Activated T-cell treated with anti-CD3 and anti-CD28 coated beads, Interleukin-2, amount 50 U/mL, for 24 hours (primary cell): ENCODE measurements around the gene BTN3A1.
"Not testable (repeated sequence)": the region's sequence is repeated elsewhere in the genome, so short reads cannot be mapped to it uniquely, and the experiment has no call there.

Experiments used
- DNase-seq: peaks from one replicate; pipeline ENCODE4 v3.0.0-alpha.2; 2020
- H3K27ac Mint-ChIP-seq: 2 replicates; pipeline ENCODE4 v1.8.0; 2020; ENCODE audit warnings: mild to moderate bottlenecking, mixed read lengths
- H3K27me3 Mint-ChIP-seq: 2 replicates; pipeline ENCODE4 v1.8.0; 2020; ENCODE audit warnings: mixed read lengths
- H3K36me3 Mint-ChIP-seq: 2 replicates; pipeline ENCODE4 v1.8.0; 2020; ENCODE audit warnings: low read depth, mixed read lengths
- H3K4me1 Mint-ChIP-seq: 2 replicates; pipeline ENCODE4 v1.8.0; 2020; ENCODE audit warnings: low read depth, mixed read lengths
- H3K4me3 Mint-ChIP-seq: 2 replicates; pipeline ENCODE4 v1.8.0; 2020; ENCODE audit warnings: mild to moderate bottlenecking, moderate library complexity, mixed read lengths
- H3K9me3 Mint-ChIP-seq: 2 replicates; pipeline ENCODE4 v1.8.0; 2020; ENCODE audit warnings: mixed read lengths

BTN3A1 gene

DNA sequence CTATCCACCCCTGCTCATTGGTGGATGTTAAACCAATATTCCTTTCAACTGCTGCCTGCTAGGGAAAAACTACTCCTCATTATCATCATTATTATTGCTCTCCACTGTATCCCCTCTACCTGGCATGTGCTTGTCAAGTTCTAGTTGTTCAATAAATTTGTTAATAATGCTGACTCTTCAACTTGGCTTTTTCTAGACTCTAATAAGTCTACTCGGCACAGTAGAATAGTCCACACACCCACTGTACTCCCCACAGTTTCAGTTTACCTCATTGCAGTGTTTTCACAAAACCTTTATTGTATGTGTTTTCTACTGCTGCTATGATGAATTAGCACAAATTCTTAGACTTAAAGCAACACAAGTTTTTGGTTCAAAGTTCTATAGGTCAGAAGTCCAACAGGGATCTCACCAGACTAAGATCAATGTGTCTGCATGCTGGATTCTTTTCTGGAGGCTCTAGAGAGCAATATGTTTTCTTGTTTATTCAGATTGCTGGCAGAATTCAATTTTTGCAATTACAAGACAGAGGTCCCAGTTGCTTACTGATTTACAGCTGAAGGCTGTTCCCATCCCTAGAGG is 13.1 kb downstream of the BTN3A1 start:
- no peaks in the 10 kb centered on the region for H3K27me3 Mint-ChIP-seq
- H3K36me3 Mint-ChIP-seq, result peaks cover 61% of the 10 kb centered on the region
- no peak for DNase-seq
- H3K4me1 Mint-ChIP-seq, result peaks cover 4% of the 10 kb centered on the region
- H3K27ac Mint-ChIP-seq, result no peak overlapping the region
- peaks cover 22% of the 10 kb centered on the region for H3K9me3 Mint-ChIP-seq
- H3K4me3 Mint-ChIP-seq, result no peak overlapping the region

DNA sequence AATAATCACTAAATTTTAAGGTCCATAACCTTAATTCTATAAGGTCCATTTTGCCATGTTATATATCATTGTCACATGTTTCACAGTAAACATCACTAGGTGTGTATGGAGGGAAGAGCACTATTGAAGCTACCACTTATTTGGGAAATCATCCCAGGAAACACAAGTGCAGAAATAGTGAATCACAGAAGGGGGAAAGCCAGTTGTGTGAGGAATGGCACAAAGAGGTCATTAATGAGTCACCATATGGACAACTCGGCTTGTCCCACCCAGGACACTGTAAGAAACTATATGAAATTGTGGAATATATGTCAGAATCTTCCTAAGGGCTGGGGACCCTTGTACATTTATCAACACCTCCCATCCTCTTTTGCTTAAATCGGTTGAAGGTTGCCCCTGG is 13.7 kb downstream of the BTN3A1 start:
- H3K9me3 Mint-ChIP-seq, result peaks cover 22% of the 10 kb centered on the region
- H3K36me3 Mint-ChIP-seq, result peaks cover 55% of the 10 kb centered on the region
- no peak for DNase-seq
- no peaks in the 10 kb centered on the region for H3K27me3 Mint-ChIP-seq
- H3K4me1 Mint-ChIP-seq, result peaks cover 4% of the 10 kb centered on the region
- H3K4me3 Mint-ChIP-seq, result no peak overlapping the region
- no peak overlapping the region for H3K27ac Mint-ChIP-seq

DNA sequence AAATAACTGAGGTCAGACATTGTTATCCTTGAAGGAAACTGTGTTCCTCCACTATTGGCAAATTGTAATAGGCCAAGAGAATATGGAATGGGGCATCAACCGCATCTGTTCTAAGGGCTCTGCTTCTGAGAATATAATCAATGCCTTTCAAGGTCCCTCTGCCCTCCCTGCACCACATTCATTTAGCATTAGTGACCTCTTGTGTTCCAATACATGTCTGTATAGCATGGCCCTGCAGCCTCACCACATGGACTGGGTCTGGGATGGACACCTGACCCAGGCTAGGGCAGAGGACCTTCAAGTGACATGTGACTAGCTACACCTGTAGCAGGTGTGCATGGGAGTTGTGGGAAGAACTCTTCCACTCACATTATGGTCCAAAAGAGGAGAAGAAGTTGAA is 14.2 kb downstream of the BTN3A1 start:
- Mint-ChIP-seq H3K4me1 (peaks cover 4% of the 10 kb centered on the region), H3K36me3 (peaks cover 50% of the 10 kb centered on the region), H3K27me3 (no peaks in the 10 kb centered on the region), H3K27ac (no peak overlapping the region), H3K9me3 (peaks cover 22% of the 10 kb centered on the region), H3K4me3 (no peak overlapping the region)
- no peak for DNase-seq

DNA sequence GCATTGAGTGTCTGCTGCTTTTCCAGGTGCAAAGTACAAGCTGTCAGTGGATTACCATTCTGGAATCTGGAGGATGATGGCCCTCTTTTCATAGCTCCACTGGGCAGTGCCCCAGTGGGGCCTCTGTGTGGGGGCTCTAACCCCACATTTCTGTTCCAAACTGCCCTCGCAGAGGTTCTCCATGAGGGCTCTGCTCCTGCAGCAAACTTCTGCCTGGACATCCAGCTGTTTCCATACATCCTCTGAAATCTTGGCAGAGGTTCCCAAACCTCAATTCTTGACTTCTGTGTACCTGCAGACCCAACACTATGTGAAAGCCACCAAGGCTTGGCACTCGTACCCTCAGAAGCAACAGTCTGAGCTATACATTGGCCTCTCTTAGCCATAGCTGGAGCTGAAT is 16.0 kb downstream of the BTN3A1 start:
- Mint-ChIP-seq H3K9me3 (peaks cover 22% of the 10 kb centered on the region), H3K36me3 (peaks cover 33% of the 10 kb centered on the region)
- H3K27me3 Mint-ChIP-seq, H3K4me3 Mint-ChIP-seq, H3K4me1 Mint-ChIP-seq, H3K27ac Mint-ChIP-seq, DNase-seq: not testable (repeated sequence)

DNA sequence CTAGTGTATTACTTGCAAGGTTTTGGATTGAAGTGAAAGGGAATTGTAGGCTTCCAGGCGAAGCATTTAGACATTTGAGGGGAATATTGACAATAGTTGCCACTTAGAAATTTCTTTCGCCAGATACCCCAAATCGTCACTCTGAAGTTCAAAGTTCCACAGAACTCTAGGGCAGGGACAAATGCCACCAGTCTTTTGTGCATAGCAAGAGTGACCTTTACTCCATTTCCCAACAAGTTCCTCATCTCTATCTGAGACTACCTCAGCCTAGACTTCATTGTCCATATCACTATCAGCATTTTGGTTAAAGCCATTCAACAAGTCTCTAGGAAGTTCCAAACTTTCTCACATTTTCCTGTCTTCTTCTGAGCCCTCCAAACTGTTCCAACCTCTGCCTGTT is 16.7 kb downstream of the BTN3A1 start:
- not testable (repeated sequence) for DNase-seq, H3K27me3 Mint-ChIP-seq, H3K27ac Mint-ChIP-seq, H3K4me1 Mint-ChIP-seq, H3K4me3 Mint-ChIP-seq
- Mint-ChIP-seq H3K9me3 (peaks cover 22% of the 10 kb centered on the region), H3K36me3 (peaks cover 25% of the 10 kb centered on the region)

DNA sequence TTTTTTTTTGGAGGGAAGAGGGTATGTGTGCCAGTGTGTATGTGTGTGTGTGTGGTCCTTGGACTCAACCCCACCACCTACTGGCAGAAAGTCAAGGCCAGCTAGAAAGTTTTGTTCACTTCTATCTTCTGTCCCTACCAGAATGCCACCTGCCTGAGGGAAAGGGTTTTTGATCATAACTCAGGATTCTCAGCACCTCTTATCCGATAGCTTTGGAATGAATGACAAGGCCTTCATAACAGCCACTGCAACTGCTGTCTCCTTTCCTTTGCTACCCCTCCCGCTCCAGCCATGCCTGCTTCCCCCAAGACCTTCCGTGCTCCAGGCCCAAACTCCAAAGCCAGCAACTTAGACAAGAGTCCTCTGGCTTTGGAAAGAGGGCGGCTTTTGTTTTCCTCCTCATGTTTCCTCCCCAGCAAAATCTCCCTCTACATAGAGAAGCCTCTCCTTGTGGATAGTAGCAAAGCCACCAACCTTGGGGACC is 18.7 kb downstream of the BTN3A1 start:
- no peak for DNase-seq
- H3K9me3 Mint-ChIP-seq, result peaks cover 22% of the 10 kb centered on the region
- no peaks in the 10 kb centered on the region for H3K27me3 Mint-ChIP-seq
- H3K36me3 Mint-ChIP-seq, result peaks cover 16% of the 10 kb centered on the region
- no peak overlapping the region for H3K4me3 Mint-ChIP-seq
- H3K4me1 Mint-ChIP-seq, result no peaks in the 10 kb centered on the region
- no peak overlapping the region for H3K27ac Mint-ChIP-seq

DNA sequence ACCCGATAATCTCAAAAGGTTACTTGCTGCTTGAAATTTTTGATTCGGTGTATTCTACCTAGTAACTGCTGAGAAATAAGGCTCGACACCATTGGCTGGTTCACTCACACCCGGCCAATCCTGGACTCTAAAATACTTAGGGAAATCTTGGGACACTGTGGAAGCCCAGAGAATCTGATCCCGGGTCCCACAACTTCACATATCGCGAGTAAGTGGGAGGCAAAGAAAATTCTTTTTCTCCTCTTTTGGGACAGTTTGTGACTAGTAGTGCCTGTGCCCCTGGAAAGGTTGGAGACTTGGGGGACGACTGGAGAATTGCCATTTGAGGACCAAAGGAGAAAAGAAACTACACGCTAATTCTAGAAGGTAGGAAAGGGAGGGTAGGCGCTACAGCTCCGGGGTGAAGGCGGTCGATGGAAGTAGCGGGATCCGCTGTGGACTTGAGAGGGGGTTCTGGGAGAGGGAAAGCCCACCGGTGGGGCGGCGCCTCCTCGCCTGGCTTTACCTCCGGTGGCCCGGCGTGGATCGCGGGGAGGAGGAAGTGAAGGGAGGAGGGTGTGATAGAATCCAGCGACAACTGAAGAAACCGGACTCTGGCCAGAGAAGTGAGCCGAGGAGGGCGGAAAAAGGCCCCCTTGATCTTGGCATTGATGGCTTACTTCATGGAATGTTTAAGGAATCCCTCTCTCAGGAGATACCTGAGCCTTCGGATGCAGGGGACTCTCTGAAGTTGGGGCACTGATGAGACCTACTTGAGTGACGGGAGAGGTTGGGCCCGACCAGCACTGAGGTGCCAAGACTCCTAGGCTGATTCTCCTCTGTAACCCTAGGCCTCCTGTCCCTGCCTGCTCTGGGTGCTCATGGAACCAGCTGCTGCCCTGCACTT is 19.4 kb downstream of the BTN3A1 start:
- peak; percentile 66 for DNase-seq
- Mint-ChIP-seq H3K4me1 (peaks cover 1% of the 10 kb centered on the region), H3K4me3 (no peak overlapping the region), H3K27ac (peak overlapping the region; percentile 32), H3K36me3 (peaks cover 10% of the 10 kb centered on the region), H3K9me3 (peaks cover 17% of the 10 kb centered on the region), H3K27me3 (no peaks in the 10 kb centered on the region)

DNA sequence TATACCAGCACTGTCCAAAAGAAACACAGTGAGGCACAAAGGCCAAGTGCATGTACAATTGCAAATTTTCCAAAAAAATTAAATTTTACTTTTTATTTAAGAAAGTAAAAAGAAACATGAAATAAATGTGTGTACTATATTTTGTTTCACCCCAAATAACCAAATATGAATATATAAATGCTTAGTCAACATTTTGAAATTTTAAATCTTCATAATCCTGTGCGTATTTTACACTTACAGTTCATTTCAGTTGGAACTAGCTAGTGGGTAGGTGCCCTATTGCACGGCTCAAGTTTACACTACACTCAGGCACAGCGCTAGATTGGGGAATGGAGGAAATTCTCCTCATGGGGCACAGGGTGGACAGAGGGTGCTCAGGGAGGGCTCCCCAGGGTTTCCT is 20.3 kb downstream of the BTN3A1 start:
- Mint-ChIP-seq H3K9me3 (peaks cover 12% of the 10 kb centered on the region), H3K4me3 (peak overlapping the region; percentile 19), H3K4me1 (peaks cover 1% of the 10 kb centered on the region), H3K27ac (no peak overlapping the region), H3K36me3 (peaks cover 6% of the 10 kb centered on the region), H3K27me3 (no peaks in the 10 kb centered on the region)
- no peak for DNase-seq

DNA sequence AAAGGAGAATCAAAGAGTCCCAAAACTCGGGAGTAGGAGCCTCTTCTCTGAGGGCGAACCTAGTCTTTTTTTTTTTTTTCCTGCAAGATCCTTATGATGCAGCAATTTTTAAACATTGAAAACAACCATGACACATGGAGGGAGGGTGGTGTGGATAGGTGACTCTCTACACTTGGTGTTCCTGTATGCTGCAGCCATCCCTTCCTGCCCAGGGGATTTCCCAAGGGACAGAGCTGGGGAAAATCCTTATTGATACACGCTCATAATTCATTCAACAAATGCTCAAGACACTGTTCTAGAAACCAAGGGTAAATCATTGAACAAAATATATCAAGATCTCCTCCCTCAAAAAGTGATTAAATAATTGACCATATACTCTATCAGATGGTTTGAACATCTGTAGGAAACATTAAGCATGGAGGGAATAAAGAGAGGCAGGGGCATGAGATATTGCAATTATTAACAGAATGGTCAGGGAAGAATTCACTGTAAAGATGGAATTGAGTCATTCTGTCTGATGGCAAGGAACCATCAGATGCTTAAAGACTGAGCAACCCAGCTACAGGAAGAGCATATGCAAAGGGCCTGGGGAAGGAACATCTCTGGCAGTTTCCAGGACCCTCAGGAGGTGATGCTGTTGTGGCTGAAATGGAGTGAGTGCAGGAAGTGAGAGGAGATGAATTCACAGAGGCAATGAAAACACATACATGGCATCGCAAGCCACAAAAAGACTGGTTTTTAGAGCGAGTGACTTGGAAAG is 24.8 kb downstream of the BTN3A1 start:
- no peaks in the 10 kb centered on the region for H3K27me3 Mint-ChIP-seq

DNA sequence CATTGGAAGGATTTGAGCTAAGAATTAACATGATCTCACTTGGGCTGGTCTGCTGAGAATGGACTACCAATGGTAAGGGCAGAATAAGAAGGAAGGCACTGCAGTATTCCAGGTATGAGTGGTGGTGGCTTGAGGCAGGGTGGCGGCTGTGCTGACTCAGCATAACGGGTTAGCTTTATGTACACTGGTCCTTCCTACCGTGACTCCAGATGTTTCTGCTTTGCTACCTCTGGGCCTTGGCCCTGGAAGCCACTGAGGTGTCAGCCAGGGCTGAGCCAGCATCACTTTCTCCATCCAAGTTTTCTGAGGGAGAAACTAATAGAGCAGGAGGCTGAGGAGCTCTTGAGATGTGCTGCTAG is 25.4 kb downstream of the BTN3A1 start:
- Mint-ChIP-seq H3K36me3 (no peaks in the 10 kb centered on the region), H3K27ac (no peak overlapping the region), H3K27me3 (no peaks in the 10 kb centered on the region), H3K4me1 (peaks cover 1% of the 10 kb centered on the region), H3K4me3 (no peak overlapping the region), H3K9me3 (no peaks in the 10 kb centered on the region)
- DNase-seq, result no peak

More for the DNA sequence above, 24.8 kb downstream of the BTN3A1 start:
- DNase-seq, result no peak
- H3K36me3 Mint-ChIP-seq, result no peaks in the 10 kb centered on the region
- peaks cover 1% of the 10 kb centered on the region for H3K4me1 Mint-ChIP-seq
- no peaks in the 10 kb centered on the region for H3K9me3 Mint-ChIP-seq
- no peak overlapping the region for H3K4me3 Mint-ChIP-seq
- no peak overlapping the region for H3K27ac Mint-ChIP-seq

DNA sequence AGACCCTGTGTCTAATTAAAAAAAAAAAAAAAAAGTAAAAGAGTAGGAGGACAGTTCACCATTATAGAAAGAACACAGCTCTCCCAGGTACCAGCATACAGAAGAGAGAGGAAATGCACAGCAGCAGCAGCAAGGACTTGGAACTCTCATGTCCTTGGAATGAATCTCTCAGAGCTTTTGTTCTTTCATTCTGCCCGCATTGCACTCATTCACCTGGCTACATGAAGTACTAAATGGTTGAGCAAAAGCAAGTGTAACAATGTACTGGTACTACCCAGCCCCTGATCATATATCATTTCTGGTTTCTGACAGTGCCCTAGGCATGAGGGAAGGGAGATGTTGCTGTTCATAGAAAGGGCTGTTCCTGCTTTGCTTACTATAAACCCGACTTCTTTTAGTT is 26.1 kb downstream of the BTN3A1 start:
- no peaks in the 10 kb centered on the region for H3K27me3 Mint-ChIP-seq
- DNase-seq, result no peak
- H3K4me3 Mint-ChIP-seq, result no peak overlapping the region
- H3K36me3 Mint-ChIP-seq, result no peaks in the 10 kb centered on the region
- H3K27ac Mint-ChIP-seq, result no peak overlapping the region
- H3K4me1 Mint-ChIP-seq, result peaks cover 1% of the 10 kb centered on the region
- no peaks in the 10 kb centered on the region for H3K9me3 Mint-ChIP-seq

DNA sequence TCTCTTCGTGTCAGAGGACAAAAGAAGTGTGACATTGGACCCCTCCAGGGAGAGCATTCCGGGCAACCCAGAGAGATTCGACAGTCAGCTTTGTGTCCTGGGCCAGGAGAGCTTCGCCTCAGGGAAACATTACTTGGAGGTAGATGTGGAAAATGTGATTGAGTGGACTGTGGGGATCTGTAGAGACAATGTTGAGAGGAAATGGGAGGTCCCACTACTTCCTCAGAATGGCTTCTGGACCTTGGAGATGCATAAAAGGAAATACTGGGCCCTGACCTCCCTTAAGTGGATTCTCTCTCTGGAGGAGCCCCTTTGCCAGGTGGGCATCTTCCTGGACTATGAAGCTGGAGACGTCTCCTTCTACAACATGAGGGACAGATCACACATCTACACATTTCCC is 28.7 kb downstream of the BTN3A1 start:
- no peak overlapping the region for H3K27ac Mint-ChIP-seq
- peaks cover 12% of the 10 kb centered on the region for H3K9me3 Mint-ChIP-seq
- no peaks in the 10 kb centered on the region for H3K27me3 Mint-ChIP-seq
- peaks cover 1% of the 10 kb centered on the region for H3K4me1 Mint-ChIP-seq
- H3K4me3 Mint-ChIP-seq, result no peak overlapping the region
- DNase-seq, result no peak
- H3K36me3 Mint-ChIP-seq, result no peaks in the 10 kb centered on the region

DNA sequence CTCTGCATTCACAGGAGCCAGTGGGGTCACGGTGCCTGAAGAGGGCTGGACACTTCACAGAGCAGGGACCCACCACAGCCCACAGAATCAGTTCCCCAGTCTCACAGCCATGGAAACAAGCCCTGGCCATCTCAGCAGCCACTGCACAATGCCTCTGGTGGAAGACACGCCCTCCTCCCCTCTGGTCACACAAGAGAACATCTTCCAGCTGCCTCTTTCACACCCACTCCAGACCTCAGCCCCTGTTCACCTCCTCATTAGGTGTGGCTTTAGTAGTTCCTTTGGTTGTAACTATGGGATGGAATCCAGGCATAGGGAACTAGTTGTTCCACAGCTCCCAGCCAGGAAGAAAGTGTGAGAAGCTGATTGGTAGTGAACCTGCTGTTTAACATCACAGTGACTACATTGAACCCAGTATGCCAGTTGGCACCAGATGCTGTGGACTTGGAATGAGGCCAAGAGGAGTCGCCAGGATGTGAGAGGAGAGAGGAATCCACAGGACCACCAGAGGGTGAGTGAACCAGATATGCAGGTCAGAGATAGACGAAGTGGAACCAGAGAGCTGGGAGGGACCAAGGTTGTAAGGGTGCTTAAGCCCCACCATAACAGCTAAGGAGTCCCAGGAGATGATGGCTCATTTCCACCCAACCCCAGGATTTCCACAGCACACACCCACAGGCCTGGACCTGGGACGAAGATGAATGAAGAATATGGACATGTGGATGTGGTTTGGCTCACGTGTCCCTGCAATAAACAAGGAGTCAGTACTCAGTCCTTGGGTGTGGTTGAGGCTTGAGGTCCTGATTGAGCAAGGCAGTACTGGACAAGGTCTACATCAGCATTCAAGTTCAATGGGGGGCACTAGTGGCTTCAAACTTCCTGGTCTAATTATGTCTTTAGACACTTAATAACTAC is 29.4 kb downstream of the BTN3A1 start:
- Mint-ChIP-seq H3K4me1 (no peaks in the 10 kb centered on the region), H3K27ac (no peak overlapping the region), H3K4me3 (no peak overlapping the region), H3K27me3 (no peaks in the 10 kb centered on the region), H3K9me3 (peaks cover 12% of the 10 kb centered on the region), H3K36me3 (no peaks in the 10 kb centered on the region)
- no peak for DNase-seq

DNA sequence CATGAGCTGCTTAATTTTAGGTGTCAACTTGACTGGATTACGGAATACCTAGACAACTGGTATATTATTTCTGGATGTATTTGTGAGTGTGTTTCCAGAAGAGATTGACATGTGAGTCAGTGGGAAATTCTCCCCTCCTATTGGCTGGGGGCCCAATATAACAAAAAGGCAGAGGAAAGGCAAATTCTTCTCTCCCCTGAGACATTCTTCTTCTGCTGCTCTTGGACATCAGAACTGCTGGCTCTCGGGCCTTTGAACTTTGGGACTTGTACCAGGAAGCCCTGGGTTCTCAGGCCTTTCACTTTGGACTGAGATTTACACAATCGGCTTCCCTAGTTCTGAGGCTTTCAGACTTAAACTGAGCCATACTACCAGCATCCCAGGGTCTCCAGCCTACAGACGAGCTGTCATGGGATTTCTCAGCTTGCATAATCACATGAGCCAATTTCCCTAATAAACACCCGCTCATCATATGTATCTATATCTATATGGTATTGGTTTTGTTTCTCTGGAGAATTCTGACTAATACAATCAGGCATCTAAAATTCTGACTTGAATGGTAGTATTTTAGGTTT is 30.6 kb downstream of the BTN3A1 start:
- no peak for DNase-seq
- Mint-ChIP-seq H3K27me3 (no peaks in the 10 kb centered on the region), H3K27ac (no peak overlapping the region), H3K9me3 (peaks cover 12% of the 10 kb centered on the region), H3K4me1 (no peaks in the 10 kb centered on the region), H3K36me3 (no peaks in the 10 kb centered on the region), H3K4me3 (no peak overlapping the region)
